ENCODE results near the gene PRSS36. TPM values are rescaled to one million over a fixed set of nuclear protein-coding genes. Genes with fewer than 3 reads are reported as not detected.
"Not testable (repeated sequence)": the region's sequence is repeated elsewhere in the genome, so short reads cannot be mapped to it uniquely, and the experiment has no call there.

The PRSS36 gene
- polyA plus RNA-seq, 1 donor, result 1.0 TPM

DNA sequence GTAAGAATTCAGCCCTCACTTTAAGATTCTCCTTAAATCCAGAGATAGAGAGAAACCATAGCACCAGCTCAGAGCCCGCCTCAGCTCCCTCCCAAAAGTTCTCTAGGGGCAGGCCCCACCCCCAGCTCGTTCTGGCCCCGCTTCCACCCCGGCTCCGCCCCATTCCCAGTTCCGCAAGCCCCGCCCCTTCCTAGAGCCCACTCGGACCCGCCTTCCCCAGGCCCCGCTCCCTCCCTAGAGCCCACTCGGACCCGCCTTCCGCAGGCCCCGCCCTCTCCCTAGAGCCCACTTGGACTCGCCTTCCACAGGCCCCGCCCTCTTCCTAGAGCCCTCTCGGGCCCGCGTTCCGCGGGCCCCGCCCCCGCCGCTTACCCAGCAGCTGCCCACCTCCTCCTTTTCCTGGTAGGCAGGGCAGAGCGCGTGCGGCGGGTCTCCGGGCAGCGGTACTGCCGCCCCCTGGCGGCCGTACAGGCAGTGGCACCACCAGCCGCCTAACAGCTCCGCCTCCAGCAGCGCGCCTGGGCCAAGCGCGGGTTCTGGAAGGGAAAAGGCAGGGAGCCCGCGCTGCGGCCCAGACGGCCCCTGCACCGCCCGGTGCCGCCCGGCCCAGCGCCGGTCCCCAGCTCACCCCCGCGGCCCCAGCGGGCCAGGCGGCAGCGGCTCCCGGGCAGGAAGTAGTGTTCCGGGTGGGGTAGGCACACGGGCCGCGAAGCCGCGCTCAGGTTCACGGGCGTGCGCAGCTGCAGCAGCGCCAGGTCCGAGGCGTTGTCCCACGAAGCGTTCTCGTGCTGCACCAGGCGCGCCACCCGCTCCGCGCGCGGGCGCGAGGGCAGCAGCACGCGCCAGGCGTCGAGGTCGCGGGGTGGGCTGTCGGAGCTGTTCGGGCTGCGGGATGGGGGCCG lies 7.5 kb downstream of the PRSS36 start:
- peak; percentile 78 for DNase-seq (ENCODE audit: low read depth)

GRCh38 chr16:31141489-31142108 lies 8.3 kb downstream of the PRSS36 start:
- peak; percentile 46 for DNase-seq (ENCODE audit: low read depth)

GRCh38 chr16:31141071-31141469 lies 8.8 kb downstream of the PRSS36 start:
- DNase-seq (ENCODE audit: low read depth), result not testable (repeated sequence)

DNA sequence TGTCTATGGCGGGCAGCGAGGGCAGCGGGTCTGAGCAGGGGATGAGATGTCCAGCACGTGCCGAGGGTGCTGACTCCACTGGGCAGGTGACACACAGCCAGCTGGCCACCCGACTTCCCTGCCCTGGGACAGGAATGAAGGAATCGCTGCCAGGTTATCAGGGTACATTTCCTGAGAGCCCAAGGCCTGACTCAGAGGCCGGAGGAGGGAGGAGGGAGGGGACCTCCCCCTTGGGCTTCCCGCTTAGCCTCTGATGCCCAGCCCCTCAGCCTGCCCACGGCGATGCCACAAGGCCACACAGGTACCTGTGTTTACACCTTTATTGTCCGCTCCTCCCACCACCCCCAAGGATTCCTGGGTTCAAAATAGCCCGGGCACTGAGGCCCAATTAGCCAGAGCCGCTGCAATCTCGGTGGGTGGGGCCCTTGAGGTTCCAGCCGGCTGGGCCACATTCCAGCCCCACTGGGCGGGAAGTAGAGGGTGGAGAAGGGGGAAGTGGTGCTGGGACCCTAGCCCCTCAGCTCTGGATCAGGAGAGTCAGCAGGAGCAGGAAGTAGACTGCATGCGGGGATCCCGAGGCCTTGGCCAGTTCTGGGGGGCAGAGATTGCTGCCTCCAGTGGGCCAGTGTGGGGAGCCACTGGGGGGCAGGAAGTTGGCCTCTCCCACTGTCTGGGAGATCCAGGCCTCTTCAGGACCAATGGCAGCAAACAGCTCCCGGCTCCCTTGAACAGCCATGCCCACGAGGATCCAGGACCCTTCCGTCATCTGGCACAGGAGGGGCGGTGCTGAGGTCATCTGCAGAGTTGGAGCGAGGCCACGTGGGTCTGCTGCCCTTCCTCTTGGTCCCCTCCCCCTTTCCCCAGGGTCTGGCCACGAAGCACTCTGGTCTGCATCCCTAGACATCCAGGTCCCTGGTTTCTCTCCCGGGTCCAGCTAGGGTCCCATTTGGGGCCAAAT lies 11.0 kb downstream of the PRSS36 start:
- DNase-seq (ENCODE audit: low read depth), result no peak

- DNase-seq (ENCODE audit: low read depth), result not testable (repeated sequence)
Observed at GRCh38 chr16:31136822-31137499, 12.9 kb downstream of the PRSS36 start.

- no peak for DNase-seq (ENCODE audit: low read depth)
Observed at GRCh38 chr16:31136287-31136662, 13.6 kb downstream of the PRSS36 start.

DNA sequence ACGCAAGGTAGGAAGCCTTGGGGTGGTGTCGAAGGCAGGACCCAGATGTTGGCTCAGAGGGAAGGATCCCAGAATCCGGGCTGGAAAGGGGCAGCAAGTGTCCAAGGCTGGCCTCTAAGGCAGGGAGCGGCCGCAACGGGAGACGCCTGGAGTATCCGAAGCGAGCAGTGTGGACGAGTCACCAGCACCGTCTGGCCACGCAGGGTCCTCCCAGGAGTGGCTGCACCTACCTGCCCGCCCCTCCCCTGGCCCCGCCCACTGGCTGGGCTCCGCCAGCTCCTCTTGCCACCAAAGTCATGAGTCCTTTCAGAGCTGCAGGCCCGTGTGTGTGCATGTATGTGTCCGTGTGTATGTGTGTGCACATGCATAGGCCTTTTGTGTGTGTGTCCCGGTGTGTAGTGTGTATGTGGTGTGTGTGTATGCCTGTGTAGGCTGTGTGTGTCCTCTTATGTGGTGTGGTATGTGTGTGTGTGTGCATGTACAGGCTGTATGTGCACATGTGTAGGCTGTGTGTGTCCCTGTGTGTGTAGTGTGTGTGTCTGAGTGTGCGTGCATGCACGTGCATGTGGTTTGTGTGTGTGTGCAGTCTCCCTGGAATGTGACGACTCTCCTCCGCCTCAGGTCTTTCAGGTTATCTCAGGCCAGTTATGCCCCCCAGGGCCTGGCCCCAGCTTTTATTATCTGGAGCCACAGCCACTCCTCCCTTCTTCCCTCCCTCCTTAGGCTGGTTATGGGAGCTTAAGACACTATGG lies 14.2 kb downstream of the PRSS36 start, which contains the start of gene PRSS8:
Gene PRSS8, minus strand, starts transcription at position 193 of the 752 bp plus-strand sequence. CDS start 229 bp downstream, outside the sequence.
- DNase-seq (ENCODE audit: low read depth), result no peak

DNA sequence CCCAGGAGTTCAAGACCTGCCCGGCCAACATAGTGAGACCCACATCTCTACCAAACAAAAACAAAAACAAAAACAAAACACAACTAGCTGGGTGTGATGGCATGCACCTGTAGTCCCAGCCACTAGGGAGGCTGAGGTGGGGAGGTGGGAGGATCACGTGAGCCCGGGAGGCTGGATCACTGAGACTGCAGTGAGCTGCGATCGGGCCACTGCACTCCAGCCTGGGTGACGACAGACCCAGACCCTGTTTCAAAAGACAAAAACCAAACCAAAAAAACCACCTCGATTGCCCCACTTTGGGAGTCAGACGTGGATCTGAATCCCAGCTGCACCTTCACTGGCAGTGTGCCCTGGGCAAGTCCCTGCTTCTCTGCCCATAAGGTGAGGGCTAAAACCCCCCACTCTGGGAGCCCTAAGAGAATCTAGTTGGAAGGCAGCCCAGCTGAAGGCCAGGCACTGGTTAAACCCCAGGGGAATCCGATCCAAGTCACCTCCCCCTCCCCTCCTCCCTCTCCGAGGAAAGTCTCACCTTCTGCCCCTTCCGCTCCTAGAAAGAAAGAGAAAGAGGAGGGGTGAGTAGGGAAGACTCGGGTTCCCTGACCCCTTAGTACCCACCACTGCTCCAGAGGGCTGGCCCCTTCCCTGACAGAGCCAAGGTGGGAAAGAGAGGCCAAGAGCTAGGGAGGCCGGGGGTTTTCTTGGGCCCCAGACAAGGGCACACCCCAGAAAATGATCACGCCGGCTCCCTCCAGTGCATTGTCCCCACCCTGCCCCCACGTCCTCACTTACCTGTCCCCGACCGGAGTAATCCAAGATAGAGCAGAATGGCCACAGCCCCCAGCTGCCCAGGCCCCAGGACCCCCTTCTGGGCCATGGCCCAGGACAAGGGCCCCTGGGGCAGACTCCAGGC lies 15.0 kb downstream of the PRSS36 start:
- DNase-seq (ENCODE audit: low read depth), result no peak

DNA sequence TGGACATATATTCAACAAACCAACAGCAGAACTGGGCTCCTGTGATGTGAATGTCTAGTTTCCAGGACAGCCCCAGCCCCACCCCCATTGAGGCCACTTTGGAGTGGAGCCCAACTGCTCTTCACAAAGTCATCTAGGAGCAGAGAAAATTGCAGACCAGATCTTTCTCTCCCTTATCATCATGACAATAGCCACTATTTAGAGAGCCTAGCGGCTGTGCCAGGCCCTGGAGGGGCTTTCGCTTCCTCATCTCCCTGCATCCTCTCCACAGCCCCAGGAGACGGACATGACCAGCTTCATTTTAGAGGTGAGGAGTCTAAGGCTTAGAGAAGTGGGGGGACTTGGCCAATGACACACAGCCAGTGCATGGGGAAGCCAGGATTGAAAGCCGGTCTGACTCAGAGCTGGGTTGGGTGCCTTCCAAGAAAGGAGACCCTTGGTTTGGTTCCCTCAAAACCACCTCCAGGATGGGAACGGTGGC lies 15.7 kb downstream of the PRSS36 start:
- DNase-seq (ENCODE audit: low read depth), result no peak

DNA sequence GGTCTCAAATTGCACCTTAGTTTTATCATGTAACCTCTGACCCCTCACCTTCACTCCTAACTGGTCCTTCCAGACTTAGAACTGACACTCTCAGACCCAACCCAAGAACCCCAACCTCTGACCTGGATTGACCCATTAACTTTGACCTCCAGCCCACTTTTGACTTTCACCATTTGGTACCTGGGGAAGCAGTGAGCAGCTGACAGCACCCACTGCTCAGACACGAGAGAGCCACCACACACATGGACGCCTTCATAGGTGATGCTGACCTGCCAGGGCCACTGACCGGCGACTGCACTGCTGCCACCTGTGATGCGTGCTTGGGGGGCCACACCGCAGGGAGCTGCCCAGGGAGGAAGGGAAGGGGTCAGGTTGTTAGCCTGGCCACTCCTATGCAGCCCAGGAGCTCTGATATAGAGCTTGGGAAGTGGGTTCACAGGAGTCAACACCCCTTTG lies 16.8 kb downstream of the PRSS36 start:
- no peak for DNase-seq (ENCODE audit: low read depth)

DNA sequence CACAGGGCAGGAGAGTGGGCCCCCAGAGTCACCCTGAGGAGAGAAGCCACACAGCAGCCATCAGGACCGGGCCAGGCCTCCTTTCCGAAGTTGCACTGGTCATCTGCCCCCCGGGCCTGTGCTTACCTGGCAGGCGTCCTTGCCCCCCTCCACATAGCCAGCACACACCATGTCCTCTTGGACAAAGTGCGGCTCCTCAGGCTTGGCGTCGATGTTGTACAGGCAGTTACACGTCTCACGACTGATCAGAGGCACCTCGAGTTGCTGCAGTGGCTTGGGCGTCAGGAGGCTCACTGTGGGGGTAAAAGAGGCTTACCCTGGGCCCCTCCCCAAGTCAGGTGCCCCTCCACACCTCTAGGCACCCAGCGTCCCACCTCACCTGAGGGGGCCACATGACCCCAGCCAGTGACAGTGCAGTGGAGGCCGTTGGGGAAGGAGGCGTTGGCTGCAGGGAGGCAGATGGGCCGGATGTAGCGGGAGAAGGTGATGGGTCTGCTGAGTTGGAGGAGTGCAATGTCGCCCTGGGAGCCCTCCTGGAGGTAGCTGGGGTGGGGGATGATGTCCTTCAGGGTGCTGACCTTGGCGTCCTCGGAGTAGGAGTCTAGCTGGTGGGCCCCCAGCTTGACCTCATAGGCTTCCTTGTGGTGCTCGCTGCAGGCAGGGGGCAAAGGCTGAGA lies 17.4 kb downstream of the PRSS36 start:
- no peak for DNase-seq (ENCODE audit: low read depth)

DNA sequence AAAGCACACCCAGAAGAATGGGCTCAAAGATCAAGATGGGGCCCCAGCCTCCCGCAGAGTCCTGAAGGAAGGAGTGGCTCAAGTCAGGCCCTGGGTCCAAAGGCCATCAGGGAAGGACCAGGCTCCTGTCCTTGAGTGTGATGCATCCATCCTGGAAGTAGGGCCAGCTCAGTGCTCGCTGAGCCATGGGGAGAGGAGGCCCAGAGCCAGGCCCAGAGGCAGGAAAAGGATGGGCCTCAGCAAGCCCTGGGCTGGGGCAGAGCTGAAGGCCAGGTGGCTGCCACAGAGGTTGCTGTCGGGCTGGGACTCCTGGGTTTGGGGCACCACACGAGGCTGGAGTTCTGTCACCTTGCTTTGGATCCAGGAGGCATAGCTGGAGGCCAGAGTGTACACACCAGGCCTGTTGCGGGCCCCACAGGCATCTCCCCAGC lies 18.0 kb downstream of the PRSS36 start:
- no peak for DNase-seq (ENCODE audit: low read depth)

DNA sequence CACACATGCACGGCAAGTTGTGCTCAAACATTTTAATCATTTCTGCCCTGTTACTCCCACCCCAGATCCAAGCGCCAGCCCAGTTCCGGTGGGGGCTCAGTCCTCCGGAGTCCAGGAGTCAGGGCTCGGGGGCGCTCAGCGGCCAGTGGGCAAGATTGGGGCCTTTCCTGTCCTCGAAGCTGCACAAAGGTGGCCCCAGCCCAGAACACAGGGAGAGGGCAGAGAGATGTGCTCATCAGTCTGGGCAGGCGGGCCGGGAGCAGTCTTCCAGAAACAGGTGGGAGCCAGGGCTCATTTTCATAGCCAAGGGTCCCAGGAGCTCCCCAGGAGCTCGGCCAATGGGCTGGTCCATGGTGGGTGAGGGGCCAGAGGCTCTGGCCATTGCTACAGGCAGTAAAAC lies 18.4 kb downstream of the PRSS36 start:
- DNase-seq (ENCODE audit: low read depth), result no peak

DNA sequence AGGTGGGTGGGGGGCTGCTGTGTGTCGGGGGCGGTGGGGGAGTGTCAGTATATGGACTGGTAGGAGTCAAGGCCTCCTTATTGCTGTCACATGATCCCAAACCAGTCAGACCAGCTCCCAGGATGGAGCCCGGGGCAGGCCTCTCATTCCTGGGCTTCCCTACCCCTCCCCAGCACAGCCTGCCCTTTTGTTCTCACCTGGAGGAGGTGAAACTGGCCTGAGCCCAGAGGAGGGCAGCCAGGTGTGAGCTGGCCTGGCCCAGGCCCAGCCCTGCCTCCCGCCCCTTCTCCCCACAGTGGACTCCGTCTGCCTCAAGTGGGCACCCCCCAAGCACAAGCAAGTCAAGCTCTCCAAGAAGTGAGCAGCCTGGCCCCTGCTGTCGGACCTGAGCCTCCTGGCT lies 19.0 kb downstream of the PRSS36 start:
- no peak for DNase-seq (ENCODE audit: low read depth)

GRCh38 chr16:31130336-31130891 lies 19.5 kb downstream of the PRSS36 start:
- DNase-seq (ENCODE audit: low read depth), result no peak

GRCh38 chr16:31129568-31130335 lies 20.1 kb downstream of the PRSS36 start:
- DNase-seq (ENCODE audit: low read depth), result no peak
